GM19099 (cell line): ENCODE data around the gene KLHL11.
A peak's percentile ranks its signal among the peaks of the same experiment; 100 is the strongest.

ENCODE experiments used
- POLR2A ChIP-seq: IDR thresholded peaks from 3 replicates; pipeline ENCODE4 v1.6.1; 2011; ENCODE audit warnings: low read depth; ENCODE audit not compliant: insufficient read length; ENCODE audit errors: extremely low read depth

Gene KLHL11

GRCh38 chr17:41868568-41868967, 3.3 kb upstream of the KLHL11 start:
- TF ChIP-seq POLR2A: no peak

GRCh38 chr17:41865596-41865893, 322 bp upstream of the KLHL11 start:
- TF ChIP-seq POLR2A: no peak

GRCh38 chr17:41864498-41864835, 756 bp downstream of the KLHL11 start:
- no peak for TF ChIP-seq POLR2A

DNA sequence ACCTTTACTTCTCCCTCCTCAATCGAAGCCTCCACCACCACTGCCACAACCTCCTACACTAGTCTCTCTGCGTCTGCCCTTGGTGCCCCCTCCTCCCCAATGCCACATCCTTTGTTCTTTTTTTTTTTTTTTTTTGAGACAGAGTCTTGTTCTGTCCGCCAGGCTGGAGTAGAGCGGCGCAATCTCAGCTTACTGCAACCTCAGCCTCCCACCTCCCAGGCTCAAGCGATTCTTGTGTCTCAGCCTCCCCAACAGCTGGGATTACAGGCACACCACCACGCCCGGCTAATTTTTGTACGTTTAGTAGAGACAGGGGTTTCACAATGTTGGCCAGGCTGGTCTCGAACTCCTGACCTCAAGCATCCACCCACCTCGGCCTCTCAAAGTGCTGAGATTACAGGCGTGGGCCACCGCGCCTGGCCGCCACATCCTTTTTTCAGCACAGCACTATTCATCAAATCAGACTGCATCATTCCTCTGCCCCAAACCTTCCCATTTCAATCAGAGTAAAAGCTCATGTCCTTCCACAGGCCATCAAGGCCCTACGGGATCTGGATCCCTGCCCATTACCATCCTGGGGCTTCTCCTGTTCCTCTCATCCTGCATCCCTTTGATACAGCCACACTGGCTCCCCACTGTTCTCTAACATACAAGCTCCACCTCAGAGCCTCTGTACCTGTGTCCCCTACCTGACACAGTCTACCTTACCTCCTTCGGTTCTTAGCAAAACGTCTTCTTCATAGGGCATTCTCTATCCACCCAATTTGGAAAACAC, 2.0 kb downstream of the KLHL11 start:
- TF ChIP-seq POLR2A: no peak

DNA sequence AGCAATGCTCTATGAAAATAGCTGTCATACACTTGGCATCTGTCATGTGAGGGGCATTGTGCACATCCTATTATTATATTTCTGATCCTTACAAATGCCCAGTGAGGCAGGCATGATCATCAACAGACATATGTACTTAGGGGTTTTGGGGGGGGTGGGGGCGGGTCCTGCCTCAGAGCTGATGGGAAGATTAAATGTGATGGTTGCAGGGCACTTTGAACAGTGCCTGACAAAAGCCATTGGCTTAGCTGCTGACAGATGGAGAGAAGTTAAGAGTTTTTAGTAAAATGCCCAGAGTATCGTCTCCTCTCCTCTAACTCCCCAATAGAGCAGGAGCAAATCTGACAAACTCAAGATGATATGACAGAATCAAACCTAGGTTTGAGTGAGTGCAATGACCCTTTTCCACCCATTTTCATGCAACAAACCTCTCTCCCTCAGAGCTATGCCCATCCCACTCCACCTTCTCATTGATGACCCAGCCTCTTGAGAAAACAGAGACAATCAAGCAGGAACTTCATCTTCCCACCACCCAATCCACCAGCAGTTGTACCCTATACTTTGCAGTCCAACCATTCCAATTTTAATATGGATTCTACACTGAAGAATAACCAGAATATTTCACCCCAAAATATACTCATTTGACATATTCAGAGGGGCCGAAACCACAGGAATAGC, 4.8 kb downstream of the KLHL11 start:
- TF ChIP-seq POLR2A: no peak

GRCh38 chr17:41849251-41849990, 15.8 kb downstream of the KLHL11 start:
- no peak for TF ChIP-seq POLR2A

DNA sequence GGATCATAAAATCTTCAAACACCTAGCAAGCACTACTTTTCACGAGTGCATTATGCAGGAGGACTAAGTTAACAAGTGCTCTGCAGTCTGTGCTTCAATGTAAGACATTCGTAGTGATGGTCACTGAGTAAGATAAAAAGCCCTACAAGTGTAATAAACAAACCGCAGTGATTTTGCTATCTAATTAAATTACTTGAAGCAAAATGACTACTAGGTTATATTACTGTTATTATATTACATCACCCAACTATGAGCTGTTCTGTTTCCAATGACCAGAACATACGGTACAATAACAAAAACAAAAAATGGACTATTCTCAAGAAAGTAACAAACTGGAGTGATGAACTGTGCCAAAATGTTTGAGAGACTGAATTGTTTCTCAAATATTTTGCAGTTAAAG, 16.4 kb downstream of the KLHL11 start:
- no peak for TF ChIP-seq POLR2A

DNA sequence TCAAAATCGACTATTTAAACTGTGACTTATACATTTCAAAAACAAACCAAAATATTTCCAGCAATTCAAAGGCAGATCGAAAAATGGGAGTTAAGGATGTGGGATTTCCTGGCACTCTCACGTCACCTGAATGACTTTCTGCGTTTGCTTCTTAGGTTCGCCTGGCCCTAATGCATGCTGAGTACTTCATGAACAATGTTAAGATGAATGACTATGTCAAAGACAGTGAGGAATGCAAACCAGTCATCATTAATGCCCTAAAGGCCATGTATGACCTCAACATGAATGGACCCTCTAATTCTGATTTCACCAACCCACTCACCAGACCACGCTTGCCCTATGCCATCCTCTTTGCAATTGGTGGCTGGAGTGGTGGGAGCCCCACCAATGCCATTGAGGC, 20.3 kb downstream of the KLHL11 start:
- TF ChIP-seq POLR2A: no peak

GRCh38 chr17:41837761-41838538, 27.3 kb downstream of the KLHL11 start, which contains the start of gene KLHL10:
Gene KLHL10, plus strand, starts transcription at chr17:41837825. Its CDS starts 108 bp downstream, at chr17:41837933.
- TF ChIP-seq POLR2A: no peak

GRCh38 chr17:41836550-41837196, 28.6 kb downstream of the KLHL11 start:
- TF ChIP-seq POLR2A: no peak

- peak; percentile 56 for TF ChIP-seq POLR2A
Observed at GRCh38 chr17:41835800-41836549, 29.2 kb downstream of the KLHL11 start, which contains the start of gene NT5C3B. Gene NT5C3B, minus strand, starts transcription at chr17:41836232. Its CDS starts 39 bp downstream, at chr17:41836193.

DNA sequence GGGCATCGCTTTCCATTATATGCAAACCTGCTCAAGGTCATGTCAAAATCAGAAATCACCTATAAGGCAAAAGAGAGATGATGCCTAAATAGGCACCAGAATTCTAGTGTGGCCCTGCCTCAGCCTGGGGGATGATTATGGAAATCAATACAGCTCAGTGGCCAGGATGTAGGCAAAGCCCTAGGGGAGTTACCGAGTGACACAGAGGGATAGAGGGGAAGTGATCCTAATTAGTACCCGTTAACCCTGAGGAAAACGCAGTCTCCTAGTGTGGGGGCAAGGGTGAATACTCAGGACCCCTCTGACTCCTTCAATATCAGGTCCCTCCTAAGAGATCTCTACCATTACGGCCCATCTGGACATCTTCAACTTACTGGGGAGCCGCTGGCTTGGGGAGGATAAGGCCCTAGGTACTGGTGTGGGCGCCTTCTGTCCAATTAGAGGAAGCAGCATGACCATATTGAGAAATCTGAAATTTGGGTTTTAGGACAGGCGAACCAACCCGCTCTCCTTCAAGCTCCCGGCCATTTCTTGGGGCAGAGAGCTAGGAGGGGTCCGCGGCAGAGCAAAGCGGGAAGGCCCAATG, 29.9 kb downstream of the KLHL11 start:
- TF ChIP-seq POLR2A: no peak

DNA sequence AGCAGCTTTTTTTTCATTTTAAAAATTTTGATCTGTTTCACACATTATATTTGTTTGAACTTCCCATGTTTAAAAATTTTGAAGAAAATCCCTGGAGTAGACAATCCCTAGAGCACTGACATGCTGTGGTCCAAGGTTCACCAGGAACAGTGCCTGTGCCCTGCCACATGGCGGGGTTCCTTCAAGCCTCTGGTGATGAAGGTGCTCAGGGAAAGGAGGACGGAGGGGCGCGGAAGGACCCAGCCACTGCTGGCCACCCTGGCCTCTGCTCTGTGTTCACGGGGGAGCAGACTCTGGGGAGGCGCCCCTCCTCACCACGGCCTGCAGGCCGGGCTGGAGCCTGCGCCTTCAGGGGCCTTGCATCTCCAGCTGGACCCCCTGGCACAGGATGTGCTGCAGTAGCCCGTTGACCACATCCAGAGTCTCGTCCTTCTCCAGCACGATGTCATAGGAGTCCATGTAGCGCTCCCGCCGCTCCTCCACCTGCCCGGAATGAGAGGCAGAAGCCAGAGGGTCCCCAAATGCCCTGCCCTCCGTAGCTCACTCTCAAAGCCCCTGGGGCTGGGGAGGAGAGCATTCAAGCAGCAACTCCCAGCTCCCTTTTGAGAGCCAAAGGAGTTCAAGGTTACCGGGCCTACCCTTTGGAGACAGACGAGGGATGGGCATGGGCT, 39.9 kb downstream of the KLHL11 start:
- no peak for TF ChIP-seq POLR2A

DNA sequence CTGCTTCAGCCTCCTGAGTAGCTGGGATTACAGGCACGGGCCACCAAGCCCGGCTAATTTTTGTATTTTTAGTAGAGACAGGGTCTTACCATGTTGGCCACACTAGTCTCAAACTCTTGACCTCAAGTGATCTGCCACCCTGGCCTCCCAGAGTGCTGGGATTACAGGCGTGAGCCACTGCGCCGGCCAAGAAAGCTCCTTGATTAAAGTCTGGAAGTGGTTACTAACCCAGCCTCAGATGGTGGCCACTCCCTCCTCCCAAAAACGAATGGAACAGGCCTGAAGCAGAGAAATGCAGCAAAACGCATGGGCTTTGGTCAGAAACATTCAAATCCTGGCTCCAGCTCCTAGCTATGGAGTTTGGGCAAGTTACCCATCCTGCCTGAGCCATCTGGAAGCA, 41.1 kb downstream of the KLHL11 start:
- no peak for TF ChIP-seq POLR2A

- TF ChIP-seq POLR2A: no peak
Observed at GRCh38 chr17:41823580-41823979, 41.6 kb downstream of the KLHL11 start.
